ENCODE measurements around the gene TMEM61.
"Not testable (repeated sequence)": the region's sequence is repeated elsewhere in the genome, so short reads cannot be mapped to it uniquely, and the experiment has no call there.

Gene TMEM61

GRCh38 chr1:54963829-54964228 lies 16.6 kb upstream of the TMEM61 start:
- not testable (repeated sequence) for H3K9me3 ChIP-seq (ENCODE audit: control insufficient read depth in 1 of 2, low read length in 2 of 2); H3K4me3 ChIP-seq (ENCODE audit: low read depth in 1 of 2, low read length in 2 of 2); H3K27ac ChIP-seq (ENCODE audit: low read length); H3K4me1 ChIP-seq (ENCODE audit: control insufficient read depth in 1 of 2, insufficient read depth in 2 of 2, low read length in 2 of 2); H3K27me3 ChIP-seq (ENCODE audit: low read depth, low read length); H3K36me3 ChIP-seq (ENCODE audit: control insufficient read depth in 1 of 2, insufficient read depth in 2 of 2, low read length in 2 of 2)

DNA sequence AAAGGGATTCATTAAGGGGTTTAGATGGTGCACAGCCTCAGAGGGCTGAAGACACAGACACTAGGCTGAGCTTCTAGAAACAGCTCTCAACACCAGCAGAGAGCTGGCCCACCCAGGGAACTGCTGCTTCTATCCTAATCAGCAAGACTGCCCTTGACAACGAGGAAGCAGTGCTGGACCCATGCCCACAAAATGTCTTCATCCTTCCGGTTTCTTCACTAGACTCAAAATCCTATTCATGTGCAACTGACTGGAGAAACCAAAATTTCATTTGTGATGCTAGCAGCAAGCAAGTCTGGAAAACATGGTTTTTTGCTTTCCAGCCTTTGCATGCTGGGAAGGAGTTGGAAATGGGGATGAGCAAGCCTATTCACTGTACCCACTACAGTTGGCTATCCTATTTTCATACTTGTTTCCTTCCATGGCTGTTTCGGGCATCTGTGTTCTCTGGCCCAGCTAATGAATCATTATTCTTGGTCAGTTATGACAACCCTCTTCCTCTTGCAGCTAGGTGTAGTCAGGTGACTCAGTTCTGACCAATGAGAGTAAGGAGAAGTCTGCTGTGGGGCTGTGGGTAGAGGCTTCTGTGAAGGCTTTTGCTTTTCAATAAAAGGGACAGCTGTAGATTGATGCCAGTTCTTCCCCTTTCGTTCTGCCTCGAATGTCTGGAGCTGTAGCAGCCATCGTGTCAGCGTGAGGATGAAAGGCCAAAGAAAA lies 14.6 kb upstream of the TMEM61 start:
- peaks cover 0 to 2% of the 10 kb centered on the region in 2 donors for H3K4me1 ChIP-seq (ENCODE audit: control insufficient read depth in 1 of 2, insufficient read depth in 2 of 2, low read length in 2 of 2)
- H3K27ac ChIP-seq (ENCODE audit: low read length): no peak overlapping the region
- no peak overlapping the region for H3K4me3 ChIP-seq (ENCODE audit: low read depth in 1 of 2, low read length in 2 of 2)
- H3K9me3 ChIP-seq (ENCODE audit: control insufficient read depth in 1 of 2, low read length in 2 of 2): no peaks in the 10 kb centered on the region
- H3K27me3 ChIP-seq (ENCODE audit: low read depth, low read length): no peaks in the 10 kb centered on the region
- no peaks in the 10 kb centered on the region for H3K36me3 ChIP-seq (ENCODE audit: control insufficient read depth in 1 of 2, insufficient read depth in 2 of 2, low read length in 2 of 2)

DNA sequence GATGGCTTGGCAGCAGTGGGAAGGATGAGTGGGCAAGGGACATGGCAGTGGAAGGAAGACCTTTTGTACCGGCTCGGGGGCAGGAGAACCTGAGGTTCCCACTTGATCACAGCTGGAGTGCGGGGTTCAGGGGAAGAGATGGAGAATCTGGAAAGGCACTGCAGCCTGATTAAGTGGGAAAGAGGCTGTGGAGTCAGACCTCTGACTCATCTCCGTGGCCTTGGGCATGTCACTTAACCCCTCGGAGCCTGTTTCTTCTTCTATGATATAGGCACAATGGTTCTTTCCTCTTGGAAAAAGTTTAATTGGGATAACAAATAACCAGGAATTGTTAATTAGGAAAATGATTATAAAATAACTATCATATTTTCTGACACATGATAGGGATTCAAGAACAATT lies 13.1 kb upstream of the TMEM61 start:
- H3K4me1 ChIP-seq (ENCODE audit: control insufficient read depth in 1 of 2, insufficient read depth in 2 of 2, low read length in 2 of 2): peaks cover 0 to 2% of the 10 kb centered on the region in 2 donors
- no peaks in the 10 kb centered on the region for H3K36me3 ChIP-seq (ENCODE audit: control insufficient read depth in 1 of 2, insufficient read depth in 2 of 2, low read length in 2 of 2)
- no peaks in the 10 kb centered on the region for H3K9me3 ChIP-seq (ENCODE audit: control insufficient read depth in 1 of 2, low read length in 2 of 2)

DNA sequence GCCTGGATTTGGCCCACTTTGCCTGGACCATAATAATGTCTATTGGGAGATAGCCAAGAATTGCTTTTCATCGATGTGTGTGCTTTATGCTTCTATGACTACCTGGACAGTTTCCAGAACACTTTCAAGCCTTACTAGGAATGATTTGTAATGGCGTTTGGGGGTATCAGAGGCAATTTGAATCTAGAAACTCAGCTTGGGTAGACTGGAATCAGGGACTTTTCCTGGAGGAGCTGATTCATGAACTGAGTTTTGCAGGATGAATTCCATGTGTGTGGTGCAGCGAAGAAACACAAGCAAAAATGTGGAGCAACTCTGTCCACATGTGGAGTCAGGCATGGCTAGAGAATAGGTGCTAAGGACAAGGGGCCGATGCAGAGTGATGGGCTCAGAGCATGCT lies 11.9 kb upstream of the TMEM61 start:
- Histone ChIP-seq H3K27me3 (ENCODE audit: low read depth, low read length) (no peaks in the 10 kb centered on the region), H3K4me1 (ENCODE audit: control insufficient read depth in 1 of 2, insufficient read depth in 2 of 2, low read length in 2 of 2) (peaks cover 4 to 9% of the 10 kb centered on the region in 2 donors), H3K4me3 (ENCODE audit: low read depth in 1 of 2, low read length in 2 of 2) (no peak overlapping the region), H3K9me3 (ENCODE audit: control insufficient read depth in 1 of 2, low read length in 2 of 2) (no peaks in the 10 kb centered on the region), H3K27ac (ENCODE audit: low read length) (no peak overlapping the region), H3K36me3 (ENCODE audit: control insufficient read depth in 1 of 2, insufficient read depth in 2 of 2, low read length in 2 of 2) (no peaks in the 10 kb centered on the region)

More for the DNA sequence above, 13.1 kb upstream of the TMEM61 start:
- Histone ChIP-seq H3K27me3 (ENCODE audit: low read depth, low read length) (no peaks in the 10 kb centered on the region), H3K27ac (ENCODE audit: low read length) (no peak overlapping the region), H3K4me3 (ENCODE audit: low read depth in 1 of 2, low read length in 2 of 2) (no peak overlapping the region)

GRCh38 chr1:54969879-54970278 lies 10.5 kb upstream of the TMEM61 start:
- Histone ChIP-seq H3K4me1 (ENCODE audit: control insufficient read depth in 1 of 2, insufficient read depth in 2 of 2, low read length in 2 of 2) (peaks cover 4 to 9% of the 10 kb centered on the region in 2 donors), H3K4me3 (ENCODE audit: low read depth in 1 of 2, low read length in 2 of 2) (no peak overlapping the region), H3K27ac (ENCODE audit: low read length) (no peak overlapping the region), H3K9me3 (ENCODE audit: control insufficient read depth in 1 of 2, low read length in 2 of 2) (no peaks in the 10 kb centered on the region), H3K36me3 (ENCODE audit: control insufficient read depth in 1 of 2, insufficient read depth in 2 of 2, low read length in 2 of 2) (no peaks in the 10 kb centered on the region), H3K27me3 (ENCODE audit: low read depth, low read length) (no peaks in the 10 kb centered on the region)

GRCh38 chr1:54970901-54971300 lies 9.5 kb upstream of the TMEM61 start:
- no peaks in the 10 kb centered on the region for H3K36me3 ChIP-seq (ENCODE audit: control insufficient read depth in 1 of 2, insufficient read depth in 2 of 2, low read length in 2 of 2)
- no peaks in the 10 kb centered on the region for H3K27me3 ChIP-seq (ENCODE audit: low read depth, low read length)
- H3K27ac ChIP-seq (ENCODE audit: low read length): no peak overlapping the region
- peaks cover 4 to 7% of the 10 kb centered on the region in 2 donors for H3K4me1 ChIP-seq (ENCODE audit: control insufficient read depth in 1 of 2, insufficient read depth in 2 of 2, low read length in 2 of 2)
- H3K9me3 ChIP-seq (ENCODE audit: control insufficient read depth in 1 of 2, low read length in 2 of 2): no peaks in the 10 kb centered on the region
- H3K4me3 ChIP-seq (ENCODE audit: low read depth in 1 of 2, low read length in 2 of 2): no peak overlapping the region

DNA sequence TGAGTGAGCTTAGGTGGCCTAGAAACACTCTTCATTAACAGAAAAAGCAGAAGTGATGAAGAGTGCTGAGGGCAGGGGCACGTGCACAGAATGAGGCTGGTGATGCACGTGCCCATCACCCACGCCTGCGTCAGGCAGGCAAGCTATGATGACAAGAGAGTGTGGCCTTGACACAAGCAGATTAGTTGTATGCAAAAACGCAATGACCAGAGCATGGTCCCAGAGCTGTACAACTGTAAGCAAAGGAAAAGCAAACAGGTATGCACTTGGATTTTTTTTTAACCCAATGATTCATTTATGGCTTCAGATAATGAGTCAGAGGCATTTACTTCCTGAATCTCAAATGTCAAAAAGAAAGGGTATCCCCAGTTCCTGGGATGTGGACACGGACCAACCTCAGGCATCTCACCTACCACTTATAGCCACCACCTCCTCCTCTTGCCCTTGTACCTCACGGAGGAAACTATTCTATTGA lies 9.1 kb upstream of the TMEM61 start:
- Histone ChIP-seq H3K27ac (ENCODE audit: low read length) (no peak overlapping the region), H3K27me3 (ENCODE audit: low read depth, low read length) (no peaks in the 10 kb centered on the region), H3K9me3 (ENCODE audit: control insufficient read depth in 1 of 2, low read length in 2 of 2) (no peaks in the 10 kb centered on the region), H3K4me1 (ENCODE audit: control insufficient read depth in 1 of 2, insufficient read depth in 2 of 2, low read length in 2 of 2) (peaks cover 4 to 7% of the 10 kb centered on the region in 2 donors), H3K36me3 (ENCODE audit: control insufficient read depth in 1 of 2, insufficient read depth in 2 of 2, low read length in 2 of 2) (no peaks in the 10 kb centered on the region), H3K4me3 (ENCODE audit: low read depth in 1 of 2, low read length in 2 of 2) (no peak overlapping the region)

- Histone ChIP-seq H3K9me3 (ENCODE audit: control insufficient read depth in 1 of 2, low read length in 2 of 2) (no peaks in the 10 kb centered on the region), H3K27me3 (ENCODE audit: low read depth, low read length) (no peaks in the 10 kb centered on the region), H3K27ac (ENCODE audit: low read length) (no peak overlapping the region), H3K4me1 (ENCODE audit: control insufficient read depth in 1 of 2, insufficient read depth in 2 of 2, low read length in 2 of 2) (peaks cover 4 to 7% of the 10 kb centered on the region in 2 donors), H3K4me3 (ENCODE audit: low read depth in 1 of 2, low read length in 2 of 2) (no peak overlapping the region), H3K36me3 (ENCODE audit: control insufficient read depth in 1 of 2, insufficient read depth in 2 of 2, low read length in 2 of 2) (no peaks in the 10 kb centered on the region)
Measured at GRCh38 chr1:54972436-54972835, 8.0 kb upstream of the TMEM61 start.

- Histone ChIP-seq H3K4me3 (ENCODE audit: low read depth in 1 of 2, low read length in 2 of 2) (no peak overlapping the region), H3K4me1 (ENCODE audit: control insufficient read depth in 1 of 2, insufficient read depth in 2 of 2, low read length in 2 of 2) (peaks cover 4 to 7% of the 10 kb centered on the region in 2 donors), H3K9me3 (ENCODE audit: control insufficient read depth in 1 of 2, low read length in 2 of 2) (no peaks in the 10 kb centered on the region), H3K36me3 (ENCODE audit: control insufficient read depth in 1 of 2, insufficient read depth in 2 of 2, low read length in 2 of 2) (no peaks in the 10 kb centered on the region), H3K27me3 (ENCODE audit: low read depth, low read length) (no peaks in the 10 kb centered on the region), H3K27ac (ENCODE audit: low read length) (no peak overlapping the region)
Measured at GRCh38 chr1:54973205-54973921, 7.1 kb upstream of the TMEM61 start.

- no peak overlapping the region for H3K4me3 ChIP-seq (ENCODE audit: low read depth in 1 of 2, low read length in 2 of 2)
- no peak overlapping the region for H3K27ac ChIP-seq (ENCODE audit: low read length)
- no peaks in the 10 kb centered on the region for H3K36me3 ChIP-seq (ENCODE audit: control insufficient read depth in 1 of 2, insufficient read depth in 2 of 2, low read length in 2 of 2)
- peaks cover 11% of the 10 kb centered on the region for H3K27me3 ChIP-seq (ENCODE audit: low read depth, low read length)
- H3K4me1 ChIP-seq (ENCODE audit: control insufficient read depth in 1 of 2, insufficient read depth in 2 of 2, low read length in 2 of 2): peaks cover 4 to 13% of the 10 kb centered on the region in 2 donors
- H3K9me3 ChIP-seq (ENCODE audit: control insufficient read depth in 1 of 2, low read length in 2 of 2): no peaks in the 10 kb centered on the region
Measured at GRCh38 chr1:54975356-54976108, 4.9 kb upstream of the TMEM61 start.

DNA sequence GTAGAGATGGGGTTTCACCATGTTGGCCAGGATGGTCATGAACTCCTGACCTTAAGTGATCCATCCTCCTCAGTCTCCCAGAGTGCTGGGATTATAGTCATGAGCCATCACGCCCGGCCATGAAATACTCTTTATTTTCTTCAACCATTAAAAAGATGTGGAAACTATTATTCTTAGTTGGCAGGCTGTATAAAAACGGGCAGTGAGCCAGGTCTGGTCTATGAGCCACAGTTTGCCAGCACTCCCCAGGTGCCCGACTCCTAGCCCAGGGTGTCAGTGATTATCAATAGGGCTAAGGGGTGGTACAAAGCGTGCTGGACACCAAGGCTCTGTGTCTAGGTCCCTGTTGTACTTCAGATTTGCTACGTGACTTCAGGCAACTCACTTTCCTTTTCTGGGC lies 3.7 kb upstream of the TMEM61 start:
- H3K27ac ChIP-seq (ENCODE audit: low read length): no peak overlapping the region
- H3K4me1 ChIP-seq (ENCODE audit: control insufficient read depth in 1 of 2, insufficient read depth in 2 of 2, low read length in 2 of 2): peaks cover 4 to 18% of the 10 kb centered on the region in 2 donors
- H3K4me3 ChIP-seq (ENCODE audit: low read depth in 1 of 2, low read length in 2 of 2): no peak overlapping the region
- H3K36me3 ChIP-seq (ENCODE audit: control insufficient read depth in 1 of 2, insufficient read depth in 2 of 2, low read length in 2 of 2): no peaks in the 10 kb centered on the region
- H3K27me3 ChIP-seq (ENCODE audit: low read depth, low read length): peaks cover 11% of the 10 kb centered on the region
- no peaks in the 10 kb centered on the region for H3K9me3 ChIP-seq (ENCODE audit: control insufficient read depth in 1 of 2, low read length in 2 of 2)

All from muscle layer of duodenum (tissue), 2 donors.